ENCODE measurements around the gene FARP2. TPM values are rescaled to one million over a fixed set of nuclear protein-coding genes. Genes with fewer than 3 reads are reported as not detected.
"Not testable (repeated sequence)": the region's sequence is repeated elsewhere in the genome, so short reads cannot be mapped to it uniquely, and the experiment has no call there.

FARP2 gene
- polyA plus RNA-seq, 4 donors: 39.5 to 66.1 (median 54.1) TPM

GRCh38 chr2:241393524-241394196 is 37.6 kb downstream of the FARP2 start:
- no peak for DNase-seq (ENCODE audit: low read depth in 4 of 4, low spot score in 3 of 4)

- DNase-seq (ENCODE audit: low read depth in 4 of 4, low spot score in 3 of 4): not testable (repeated sequence)
These were observed 40.7 kb downstream of the FARP2 start for GRCh38 chr2:241396809-241397208.

GRCh38 chr2:241399941-241400922 is 44.1 kb downstream of the FARP2 start:
- no peak for DNase-seq (ENCODE audit: low read depth in 4 of 4, low spot score in 3 of 4)

- DNase-seq (ENCODE audit: low read depth in 4 of 4, low spot score in 3 of 4): no peak
These were observed 52.8 kb downstream of the FARP2 start for GRCh38 chr2:241408849-241409248.

- DNase-seq (ENCODE audit: low read depth in 4 of 4, low spot score in 3 of 4): no peak
These were observed 54.7 kb downstream of the FARP2 start for GRCh38 chr2:241410739-241411176.

- DNase-seq (ENCODE audit: low read depth in 4 of 4, low spot score in 3 of 4): peak; percentile 34 to 44 (median 39)
These were observed 56.1 kb downstream of the FARP2 start for GRCh38 chr2:241412144-241412543.

- DNase-seq (ENCODE audit: low read depth in 4 of 4, low spot score in 3 of 4): not testable (repeated sequence)
These were observed 57.4 kb downstream of the FARP2 start for GRCh38 chr2:241413501-241413900.

- DNase-seq (ENCODE audit: low read depth in 4 of 4, low spot score in 3 of 4): no peak
These were observed 58.0 kb downstream of the FARP2 start for GRCh38 chr2:241413929-241414580.

- DNase-seq (ENCODE audit: low read depth in 4 of 4, low spot score in 3 of 4): no peak
These were observed 59.1 kb downstream of the FARP2 start for GRCh38 chr2:241415196-241415595.

GRCh38 chr2:241417626-241418025 is 61.5 kb downstream of the FARP2 start:
- DNase-seq (ENCODE audit: low read depth in 4 of 4, low spot score in 3 of 4): no peak

GRCh38 chr2:241421330-241421729 is 65.2 kb downstream of the FARP2 start:
- DNase-seq (ENCODE audit: low read depth in 4 of 4, low spot score in 3 of 4): no peak

- not testable (repeated sequence) for DNase-seq (ENCODE audit: low read depth in 4 of 4, low spot score in 3 of 4)
These were observed 65.9 kb downstream of the FARP2 start for GRCh38 chr2:241421942-241422341.

- DNase-seq (ENCODE audit: low read depth in 4 of 4, low spot score in 3 of 4): no peak
These were observed 66.3 kb downstream of the FARP2 start for GRCh38 chr2:241422350-241422749.

- DNase-seq (ENCODE audit: low read depth in 4 of 4, low spot score in 3 of 4): not testable (repeated sequence)
These were observed 67.4 kb downstream of the FARP2 start for GRCh38 chr2:241423489-241423888.

- no peak for DNase-seq (ENCODE audit: low read depth in 4 of 4, low spot score in 3 of 4)
These were observed 69.3 kb downstream of the FARP2 start for GRCh38 chr2:241425368-241425767.

- DNase-seq (ENCODE audit: low read depth in 4 of 4, low spot score in 3 of 4): no peak
These were observed 74.1 kb downstream of the FARP2 start for GRCh38 chr2:241430178-241430577.

GRCh38 chr2:241432824-241433448 is 76.9 kb downstream of the FARP2 start:
- DNase-seq (ENCODE audit: low read depth in 4 of 4, low spot score in 3 of 4): no peak

GRCh38 chr2:241437179-241437578 is 81.1 kb downstream of the FARP2 start:
- DNase-seq (ENCODE audit: low read depth in 4 of 4, low spot score in 3 of 4): no peak

GRCh38 chr2:241441492-241441891 is 85.4 kb downstream of the FARP2 start:
- no peak for DNase-seq (ENCODE audit: low read depth in 4 of 4, low spot score in 3 of 4)

GRCh38 chr2:241443486-241444223 is 87.6 kb downstream of the FARP2 start:
- DNase-seq (ENCODE audit: low read depth in 4 of 4, low spot score in 3 of 4): no peak
